Hematopoietic multipotent progenitor cell (in vitro differentiated cells): ENCODE data around the gene CGN. TPM values are rescaled to one million over a fixed set of nuclear protein-coding genes. Genes with fewer than 3 reads are reported as not detected.

Experiments used
- DNase-seq, 3 donors: peaks; one replicate each; pipeline ENCODE4 v3.0.0-alpha.2; 2011 to 2015; ENCODE audit warnings: low read depth in 2 of 3, low spot score in 2 of 3
- total RNA-seq: library from RNA; depleted of rRNA; stranded (reverse); fragments of >200 nt; gene quantifications from one replicate; pipeline ENCODE4 v1.2.3, GENCODE V29; 2012

CGN gene
- total RNA-seq, 1 donor = 0.81 TPM

- DNase-seq = no peak
These were observed 34.4 kb downstream of the CGN start for GRCh38 chr1:151545542-151545941.

- no peak for DNase-seq
These were observed 35.1 kb downstream of the CGN start for GRCh38 chr1:151546011-151546925.

GRCh38 chr1:151547119-151547899 lies 36.1 kb downstream of the CGN start:
- DNase-seq = no peak

GRCh38 chr1:151547900-151548230 lies 36.7 kb downstream of the CGN start:
- no peak for DNase-seq

GRCh38 chr1:151549199-151549598 lies 38.0 kb downstream of the CGN start:
- no peak for DNase-seq

GRCh38 chr1:151553659-151554058 lies 42.5 kb downstream of the CGN start:
- no peak for DNase-seq

- DNase-seq = no peak
These were observed 44.9 kb downstream of the CGN start for GRCh38 chr1:151556052-151556451.

GRCh38 chr1:151562661-151563060 lies 51.5 kb downstream of the CGN start:
- DNase-seq = no peak

- DNase-seq = no peak
These were observed 52.2 kb downstream of the CGN start for GRCh38 chr1:151563376-151563775.

GRCh38 chr1:151565502-151566189 lies 54.5 kb downstream of the CGN start:
- no peak for DNase-seq

- no peak for DNase-seq
These were observed 57.5 kb downstream of the CGN start for GRCh38 chr1:151568626-151569088.

- DNase-seq = no peak
These were observed 59.6 kb downstream of the CGN start for GRCh38 chr1:151570819-151571218.

GRCh38 chr1:151574575-151575529 lies 63.7 kb downstream of the CGN start:
- DNase-seq = no peak

GRCh38 chr1:151577173-151577572 lies 66.0 kb downstream of the CGN start:
- no peak for DNase-seq

GRCh38 chr1:151578941-151579340 lies 67.8 kb downstream of the CGN start:
- DNase-seq = no peak

- no peak for DNase-seq
These were observed 68.4 kb downstream of the CGN start for GRCh38 chr1:151579436-151580225.

GRCh38 chr1:151581451-151581850 lies 70.3 kb downstream of the CGN start:
- DNase-seq = no peak

GRCh38 chr1:151581921-151582320 lies 70.7 kb downstream of the CGN start:
- no peak for DNase-seq

- no peak for DNase-seq
These were observed 72.6 kb downstream of the CGN start for GRCh38 chr1:151583796-151584195.
